ENCODE results near the gene CUL7.
"Not testable (repeated sequence)": the region's sequence is repeated elsewhere in the genome, so short reads cannot be mapped to it uniquely, and the experiment has no call there.

Gene CUL7

GRCh38 chr6:43011207-43011606, 42.4 kb downstream of the CUL7 start:
- no peak overlapping the region for H3K27ac Mint-ChIP-seq
- no peaks in the 10 kb centered on the region for H3K9me3 Mint-ChIP-seq
- peaks cover 37% of the 10 kb centered on the region for H3K4me1 Mint-ChIP-seq
- H3K4me3 Mint-ChIP-seq = peak overlapping the region; percentile 94 to 97 (median 94)
- peaks cover 4% of the 10 kb centered on the region for H3K27me3 Mint-ChIP-seq (ENCODE audit: low read depth)
- TF ChIP-seq CTCF (IDR thresholded peaks at IDR 0.05; ENCODE audit: unreplicated experiment in 3 of 3) = no peak
- H3K36me3 Mint-ChIP-seq (ENCODE audit: low read depth) = peaks cover 44% of the 10 kb centered on the region

GRCh38 chr6:43009124-43009523, 44.5 kb downstream of the CUL7 start:
- Mint-ChIP-seq H3K4me3 (peak overlapping the region in 1 of 3 experiments; percentile 47), H3K9me3 (no peaks in the 10 kb centered on the region), H3K4me1 (peaks cover 21% of the 10 kb centered on the region), H3K36me3 (ENCODE audit: low read depth) (peaks cover 49% of the 10 kb centered on the region), H3K27ac (no peak overlapping the region), H3K27me3 (ENCODE audit: low read depth) (peaks cover 4% of the 10 kb centered on the region)
- peak in 2 of 3 experiments; percentile 13 to 28 for TF ChIP-seq CTCF (IDR thresholded peaks at IDR 0.05; ENCODE audit: unreplicated experiment in 3 of 3)

GRCh38 chr6:43007126-43007525, 46.5 kb downstream of the CUL7 start:
- H3K27me3 Mint-ChIP-seq (ENCODE audit: low read depth) = no peaks in the 10 kb centered on the region
- no peak overlapping the region for H3K27ac Mint-ChIP-seq
- TF ChIP-seq CTCF (IDR thresholded peaks at IDR 0.05; ENCODE audit: unreplicated experiment in 3 of 3) = no peak
- H3K9me3 Mint-ChIP-seq = no peaks in the 10 kb centered on the region
- peaks cover 49% of the 10 kb centered on the region for H3K36me3 Mint-ChIP-seq (ENCODE audit: low read depth)
- H3K4me3 Mint-ChIP-seq = no peak overlapping the region
- peaks cover 3% of the 10 kb centered on the region for H3K4me1 Mint-ChIP-seq

GRCh38 chr6:43006251-43006650, 47.4 kb downstream of the CUL7 start:
- TF ChIP-seq CTCF (IDR thresholded peaks at IDR 0.05; ENCODE audit: unreplicated experiment in 3 of 3) = no peak
- no peaks in the 10 kb centered on the region for H3K27me3 Mint-ChIP-seq (ENCODE audit: low read depth)
- H3K4me1 Mint-ChIP-seq = no peaks in the 10 kb centered on the region
- H3K4me3 Mint-ChIP-seq = no peak overlapping the region
- H3K27ac Mint-ChIP-seq = no peak overlapping the region
- peaks cover 44% of the 10 kb centered on the region for H3K36me3 Mint-ChIP-seq (ENCODE audit: low read depth)
- H3K9me3 Mint-ChIP-seq = no peaks in the 10 kb centered on the region

- H3K9me3 Mint-ChIP-seq = no peaks in the 10 kb centered on the region
- H3K4me3 Mint-ChIP-seq = no peak overlapping the region
- TF ChIP-seq CTCF (IDR thresholded peaks at IDR 0.05; ENCODE audit: unreplicated experiment in 3 of 3) = no peak
- no peak overlapping the region for H3K27ac Mint-ChIP-seq
- no peaks in the 10 kb centered on the region for H3K27me3 Mint-ChIP-seq (ENCODE audit: low read depth)
- no peaks in the 10 kb centered on the region for H3K4me1 Mint-ChIP-seq
- H3K36me3 Mint-ChIP-seq (ENCODE audit: low read depth) = peaks cover 42% of the 10 kb centered on the region
Measured at GRCh38 chr6:43005844-43006243, 47.8 kb downstream of the CUL7 start.

- Mint-ChIP-seq H3K27ac (no peak overlapping the region), H3K36me3 (ENCODE audit: low read depth) (peaks cover 18% of the 10 kb centered on the region), H3K27me3 (ENCODE audit: low read depth) (no peaks in the 10 kb centered on the region), H3K4me3 (no peak overlapping the region), H3K9me3 (no peaks in the 10 kb centered on the region), H3K4me1 (peaks cover 6% of the 10 kb centered on the region)
- no peak for TF ChIP-seq CTCF (IDR thresholded peaks at IDR 0.05; ENCODE audit: unreplicated experiment in 3 of 3)
Measured at GRCh38 chr6:43001843-43002242, 51.8 kb downstream of the CUL7 start.

GRCh38 chr6:42998205-42998604, 55.4 kb downstream of the CUL7 start:
- H3K4me3 Mint-ChIP-seq; H3K27me3 Mint-ChIP-seq (ENCODE audit: low read depth): not testable (repeated sequence)

More at GRCh38 chr6:42998205-42998604, 55.4 kb downstream of the CUL7 start:
- Mint-ChIP-seq H3K27ac (peak overlapping the region in 1 of 3 experiments; percentile 51), H3K36me3 (ENCODE audit: low read depth) (peaks cover 21% of the 10 kb centered on the region)
- H3K4me1 Mint-ChIP-seq, H3K9me3 Mint-ChIP-seq: not testable (repeated sequence)
